GM12801 (cell line): Measurements from ENCODE around the gene ZNF316.

Experiments
- CTCF ChIP-seq: IDR thresholded peaks from one replicate; pipeline ENCODE4 v1.5.1; 2011; ENCODE audit warnings: control low read depth; ENCODE audit not compliant: insufficient read length; ENCODE audit errors: extremely low read depth

ZNF316 gene

GRCh38 chr7:6650086-6650485, 13.0 kb downstream of the ZNF316 start:
- no peak for TF ChIP-seq CTCF

GRCh38 chr7:6650521-6651011, 13.4 kb downstream of the ZNF316 start:
- no peak for TF ChIP-seq CTCF

GRCh38 chr7:6651851-6652445, 14.8 kb downstream of the ZNF316 start:
- no peak for TF ChIP-seq CTCF

- TF ChIP-seq CTCF = no peak
These were observed 15.4 kb downstream of the ZNF316 start for GRCh38 chr7:6652446-6653011.

- no peak for TF ChIP-seq CTCF
These were observed 16.2 kb downstream of the ZNF316 start for GRCh38 chr7:6653071-6654003.

GRCh38 chr7:6654113-6654841, 17.2 kb downstream of the ZNF316 start:
- no peak for TF ChIP-seq CTCF
